NCI-H526 (cell line): ENCODE results near the gene ANXA11.
"Not testable (repeated sequence)": the region's sequence is repeated elsewhere in the genome, so short reads cannot be mapped to it uniquely, and the experiment has no call there.

Experiments used
- DNase-seq, 2 experiments: peaks; one replicate each; lab custom pipeline; 2025; lab: John Stamatoyannopoulos, UW

The ANXA11 gene

DNA sequence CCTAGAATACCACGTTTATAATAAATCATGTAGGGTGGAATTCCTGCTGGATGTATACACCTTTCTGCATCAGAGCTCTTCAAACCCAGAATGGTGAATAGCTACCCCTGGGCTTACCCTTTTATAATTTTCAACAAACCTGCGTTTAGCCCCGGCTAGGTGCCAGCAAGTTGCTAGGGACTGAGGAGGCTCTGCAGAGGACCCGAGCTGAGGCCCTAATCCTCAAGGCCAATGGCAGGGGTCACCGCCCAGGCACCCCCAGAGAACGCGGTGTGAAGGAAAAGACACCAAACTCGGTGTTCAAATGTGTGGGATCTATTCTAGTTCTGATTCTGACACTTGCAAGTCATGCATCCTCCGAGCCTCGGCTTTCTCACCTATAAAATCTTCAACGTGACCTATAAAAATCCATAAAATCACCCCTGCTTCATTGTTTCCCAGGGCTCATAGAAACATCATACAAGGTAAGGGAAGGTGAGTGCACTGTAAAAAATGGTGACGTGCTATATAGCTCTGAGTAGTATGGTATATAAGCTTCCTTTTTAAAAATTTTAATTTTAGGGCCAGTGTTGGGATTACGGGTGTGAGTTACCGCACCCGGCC lies 2.5 kb upstream of the ANXA11 start:
- DNase-seq: no peak

DNA sequence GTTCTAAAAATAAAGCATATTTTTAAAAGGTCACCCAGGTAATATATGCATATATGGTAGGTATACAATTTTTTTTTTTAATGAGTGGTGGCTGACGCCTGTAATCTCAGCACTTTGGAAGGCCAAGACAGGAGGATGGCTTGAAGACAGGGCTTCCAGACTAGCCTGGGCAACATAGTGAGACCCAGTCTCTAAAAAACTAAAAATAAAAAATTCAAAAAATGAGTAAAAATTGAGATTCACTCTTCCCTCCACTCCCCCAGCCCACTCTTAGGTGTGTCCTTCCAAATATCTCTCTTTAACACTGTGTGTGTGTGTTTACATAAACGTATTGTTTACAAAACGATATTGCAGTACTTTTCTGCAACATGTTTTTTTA lies 929 bp upstream of the ANXA11 start:
- DNase-seq: no peak

DNA sequence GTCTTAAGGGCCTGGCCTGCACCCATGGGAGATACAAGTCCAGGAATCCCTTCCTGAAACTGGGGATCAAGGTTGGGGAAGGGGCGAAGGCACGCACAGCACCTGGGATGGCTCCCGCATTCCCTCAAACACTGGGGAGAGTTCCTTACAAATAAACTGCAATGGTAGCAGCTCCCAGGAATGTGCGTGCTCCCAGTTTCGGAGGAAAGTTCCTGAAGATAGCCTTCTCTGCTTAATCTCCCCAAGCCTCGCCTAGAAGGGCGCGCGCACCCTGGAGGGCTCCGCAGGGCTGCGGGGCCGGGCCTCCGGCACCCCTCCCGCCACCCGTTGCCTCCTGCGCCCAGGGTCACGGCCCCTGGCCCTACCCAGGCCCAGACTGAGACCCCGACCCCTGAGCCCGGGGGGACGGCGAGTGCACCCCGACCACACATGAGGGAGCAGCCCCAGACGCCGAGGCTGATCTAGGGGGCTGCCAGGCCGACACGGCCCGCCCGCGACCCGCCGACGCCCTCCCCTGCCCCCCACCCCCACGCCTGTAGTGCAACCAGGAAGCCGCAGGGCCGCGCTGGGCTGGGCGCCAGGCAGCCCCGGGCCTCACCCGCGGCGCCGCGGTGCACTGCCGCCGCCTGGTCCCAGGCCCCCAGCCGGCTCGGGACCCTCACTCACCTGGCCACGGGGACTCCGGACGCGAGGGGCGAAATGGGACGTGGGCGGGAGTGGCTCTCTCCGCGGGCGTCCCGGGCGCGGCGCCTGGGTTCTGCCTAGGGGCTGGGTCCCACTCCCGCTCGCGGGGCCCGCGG lies 460 bp downstream of the ANXA11 start:
- DNase-seq: peak in 1 of 2 experiments; percentile 60

DNA sequence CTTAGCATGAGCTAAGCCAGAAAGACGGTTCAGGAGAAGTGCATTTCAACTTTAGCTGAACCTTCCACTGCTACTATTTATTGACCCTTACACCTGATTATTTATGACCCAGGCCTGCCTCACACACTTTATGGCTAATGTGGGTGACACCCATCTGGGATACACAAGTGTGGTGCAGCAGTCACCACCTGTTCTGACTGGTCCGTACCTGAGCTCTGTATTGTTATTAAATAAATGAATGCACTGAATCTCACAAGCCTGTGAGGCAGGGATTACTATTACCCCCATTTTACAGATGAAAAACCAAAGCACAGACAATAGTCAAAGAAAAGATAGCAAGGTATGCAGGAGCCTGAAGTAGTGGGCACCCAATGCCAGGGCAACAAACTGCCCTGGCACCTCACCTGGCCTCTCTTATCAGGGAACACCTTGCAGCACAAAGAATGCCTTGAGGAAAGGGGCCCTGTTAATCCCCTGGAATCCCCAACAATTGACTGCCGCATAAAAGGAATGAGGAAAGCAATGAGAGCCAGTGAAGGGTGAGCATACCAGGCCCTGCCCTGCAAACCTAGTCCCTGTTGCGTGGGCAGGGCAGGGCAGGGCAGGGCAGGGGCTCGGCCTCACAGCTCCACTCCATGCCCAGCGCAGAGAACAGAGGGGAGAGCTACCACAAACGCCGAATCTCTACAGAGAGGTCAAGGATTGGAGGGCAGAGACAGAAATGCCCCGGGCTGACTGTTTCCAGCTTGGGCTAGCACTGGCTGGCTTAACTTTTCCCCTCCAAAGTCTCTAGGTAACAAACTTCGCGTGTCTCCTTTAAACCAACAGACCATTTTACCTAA lies 1.3 kb downstream of the ANXA11 start:
- DNase-seq: no peak

DNA sequence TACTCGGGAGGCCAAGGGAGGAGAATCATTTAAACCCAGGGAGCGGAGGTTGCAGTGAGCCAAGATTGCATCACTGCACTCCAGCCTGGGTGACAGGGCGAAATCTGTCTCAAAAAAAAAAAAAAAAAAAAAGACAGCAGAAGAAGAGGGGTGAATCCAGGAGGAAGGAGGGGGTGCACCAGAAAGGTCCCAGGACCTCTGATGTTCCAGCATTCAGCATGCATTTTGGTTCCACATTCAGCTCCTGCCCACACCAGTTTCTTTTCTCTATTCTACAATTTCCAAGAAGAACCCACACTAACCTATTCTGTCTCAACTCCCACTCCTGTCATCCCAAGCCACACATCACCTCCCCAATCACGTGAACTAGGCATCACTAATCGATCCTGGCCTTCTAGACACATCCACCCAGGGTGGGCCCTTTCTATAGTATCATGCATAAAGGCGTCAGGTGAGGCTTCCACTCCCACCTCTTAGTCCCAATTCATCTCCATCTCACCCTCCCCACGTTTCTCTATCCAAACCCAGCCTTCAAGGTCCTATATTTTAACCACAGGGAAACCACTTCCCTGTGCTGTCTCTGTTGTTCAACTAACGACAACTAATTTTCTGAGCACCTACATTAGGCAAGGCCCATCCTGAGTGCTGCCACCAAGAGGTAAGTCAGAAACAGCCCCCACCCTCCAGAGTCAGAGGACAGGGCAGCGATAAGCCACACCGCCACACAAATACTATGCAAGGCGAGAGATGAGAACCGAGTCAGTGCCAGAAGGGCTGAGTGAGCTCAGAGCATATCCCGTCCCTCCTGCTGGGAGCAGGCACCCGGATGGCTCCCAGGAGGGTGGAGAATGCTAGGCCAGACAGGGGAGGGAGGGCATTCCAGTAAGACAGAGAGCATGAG lies 2.2 kb downstream of the ANXA11 start:
- peak; percentile 34 to 65 for DNase-seq

DNA sequence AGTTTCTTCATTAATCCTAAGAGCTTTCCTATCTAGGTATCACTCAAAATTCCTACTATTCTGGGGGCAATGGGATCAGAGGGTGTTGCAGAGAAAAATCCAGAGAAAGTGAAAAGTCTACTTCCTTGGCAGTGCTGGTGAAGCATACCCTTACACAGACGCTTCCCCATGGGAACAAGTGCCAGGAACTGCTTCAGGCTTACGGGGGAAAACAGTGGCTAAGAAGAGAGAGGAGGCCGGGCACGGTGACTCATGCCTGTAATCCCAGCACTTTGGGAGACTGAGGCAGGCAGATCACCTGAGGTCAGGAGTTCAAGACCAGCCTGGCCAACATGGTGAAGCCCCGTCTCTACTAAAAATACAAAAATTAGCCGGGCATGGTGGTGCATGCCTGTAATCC lies 2.8 kb downstream of the ANXA11 start:
- not testable (repeated sequence) for DNase-seq

DNA sequence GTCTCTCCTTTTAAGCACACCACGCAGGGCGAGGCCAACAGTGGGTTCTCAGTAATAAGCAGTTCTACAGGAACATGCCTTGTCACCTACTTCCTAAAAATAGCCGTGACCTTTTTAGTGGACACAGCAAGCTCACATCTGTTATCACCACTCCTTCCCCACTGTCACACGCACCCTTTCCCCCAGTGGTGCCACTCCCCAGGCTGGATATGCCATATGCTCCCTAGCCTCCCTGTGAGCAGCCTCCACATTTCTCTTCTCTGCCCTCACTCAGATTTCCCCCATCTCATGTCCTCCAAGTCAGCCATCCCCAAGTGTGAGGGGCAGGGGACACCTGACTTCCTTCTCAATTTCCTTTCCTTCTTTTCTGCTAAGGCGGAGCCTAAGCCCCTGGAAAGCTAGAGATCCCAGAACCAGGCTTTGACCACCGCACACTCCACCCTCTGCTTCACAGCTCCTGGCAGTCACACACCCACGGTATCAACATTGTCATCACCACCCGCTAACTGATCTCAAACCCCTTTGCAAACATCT lies 3.7 kb downstream of the ANXA11 start:
- no peak for DNase-seq

DNA sequence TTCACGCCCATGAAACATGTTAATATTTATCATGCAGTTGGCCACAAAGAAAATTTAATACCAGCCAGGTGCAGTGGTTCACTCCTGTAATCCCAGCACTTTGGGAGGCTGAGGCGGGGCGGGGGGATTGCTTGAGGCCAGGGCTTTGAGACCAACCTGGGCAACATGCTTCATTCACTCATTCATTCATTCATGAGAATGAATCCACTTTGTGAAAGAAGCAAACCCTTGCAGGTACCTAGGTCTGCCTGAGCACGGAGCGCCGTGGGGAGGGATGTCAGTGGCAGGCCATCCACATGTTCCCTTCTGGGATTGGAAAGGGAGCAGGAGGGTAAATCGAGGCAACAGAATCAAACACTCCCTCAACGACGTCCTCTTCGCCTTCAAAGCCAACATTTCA lies 4.7 kb downstream of the ANXA11 start:
- DNase-seq: no peak

DNA sequence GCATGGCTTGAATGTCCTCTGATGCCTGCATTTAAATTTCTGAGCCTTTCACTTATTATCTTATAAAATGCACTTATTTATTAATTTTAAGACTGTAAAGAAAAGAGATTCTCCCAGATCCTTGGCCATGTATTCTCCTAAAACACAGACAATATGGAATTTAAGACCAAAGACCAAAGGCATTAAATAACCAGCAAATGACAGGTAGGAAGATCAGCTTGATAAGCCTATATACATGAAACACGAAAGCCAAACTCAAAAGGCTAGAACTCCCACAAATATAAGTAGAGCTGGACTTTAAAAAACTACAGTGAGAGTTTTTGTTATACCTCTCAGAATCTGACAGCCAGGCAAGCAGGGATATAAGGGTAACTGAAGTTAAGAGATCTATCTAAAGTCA lies 5.1 kb downstream of the ANXA11 start:
- DNase-seq: no peak

DNA sequence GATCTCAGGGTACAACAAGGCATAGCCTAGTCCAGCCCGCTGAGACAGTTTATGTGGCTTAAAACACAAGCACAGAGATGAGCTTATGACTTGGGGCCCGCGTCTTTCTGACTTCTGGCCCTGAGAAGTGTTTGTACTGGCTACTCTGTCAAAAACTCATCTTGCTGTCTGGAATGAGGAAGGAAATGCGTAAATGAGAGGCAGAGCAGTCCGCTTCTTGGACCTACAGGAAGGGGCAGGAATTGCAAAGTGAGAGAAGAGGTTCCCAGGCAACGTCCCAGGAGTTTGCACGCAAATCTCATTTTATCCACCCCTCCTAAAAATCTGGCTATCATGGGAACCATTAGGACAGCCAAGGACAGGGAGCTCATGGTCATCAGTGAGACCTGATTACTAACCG lies 5.5 kb downstream of the ANXA11 start:
- DNase-seq: no peak

DNA sequence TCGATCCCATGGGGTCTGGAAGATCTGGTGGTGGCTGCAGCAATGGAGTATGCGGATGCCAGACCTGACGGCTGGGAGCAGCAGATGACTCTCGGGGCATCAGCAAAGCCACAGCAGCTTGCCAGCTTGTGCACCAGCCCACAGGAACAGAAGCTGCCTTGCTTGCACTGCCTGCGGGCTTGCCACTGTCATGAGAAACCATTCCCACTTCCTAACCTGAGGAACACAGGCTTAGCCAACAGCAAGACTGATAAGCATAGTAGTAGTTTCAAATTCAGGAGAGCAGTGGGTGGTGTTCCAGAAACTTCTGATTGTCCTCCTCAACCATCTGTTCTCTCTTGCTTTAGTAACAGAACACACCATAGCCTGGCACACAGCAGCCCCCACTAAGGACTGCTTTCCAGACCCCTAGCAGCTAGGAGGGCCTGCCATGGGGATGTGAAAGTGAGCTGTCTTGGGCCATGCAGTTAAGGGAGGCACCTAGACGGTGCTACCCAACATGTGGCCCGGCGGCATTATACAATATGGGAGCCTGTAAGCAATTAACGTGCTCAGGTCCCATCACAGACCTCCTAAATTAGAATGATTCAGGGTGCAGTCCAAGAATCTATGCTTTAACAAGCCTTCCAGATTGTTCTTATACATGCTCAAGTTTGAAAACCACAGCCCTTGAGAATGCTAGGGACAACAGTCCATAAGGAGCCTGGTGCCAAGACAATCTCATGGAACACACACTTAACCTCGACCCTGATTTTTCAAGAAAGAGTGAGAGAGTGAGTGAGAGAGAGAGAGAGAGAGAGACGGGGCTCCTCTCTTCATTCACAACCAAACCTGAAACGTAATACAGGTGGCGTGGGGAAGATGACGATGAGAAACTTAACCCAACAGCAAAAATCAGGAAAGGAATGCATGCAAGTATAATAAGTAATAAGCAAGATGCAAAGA lies 7.1 kb downstream of the ANXA11 start:
- DNase-seq: no peak

DNA sequence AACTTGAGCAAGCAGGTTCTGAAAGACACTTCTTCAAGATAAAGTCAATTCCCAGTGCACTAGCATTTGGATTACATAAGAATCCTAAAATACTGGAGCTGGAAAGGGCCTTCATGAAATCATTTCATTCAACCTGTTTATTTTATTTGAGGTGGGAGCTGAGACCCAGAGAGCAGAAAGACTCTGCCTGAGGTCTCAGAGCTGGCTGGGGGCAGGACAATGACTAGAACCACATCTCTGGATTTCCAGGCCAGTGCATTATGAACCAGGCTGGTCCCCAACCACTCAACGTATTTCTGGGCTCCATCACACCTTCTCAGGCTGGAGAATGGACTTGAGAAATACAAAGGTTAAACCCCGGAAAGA lies 8.4 kb downstream of the ANXA11 start:
- peak in 1 of 2 experiments; percentile 31 for DNase-seq

DNA sequence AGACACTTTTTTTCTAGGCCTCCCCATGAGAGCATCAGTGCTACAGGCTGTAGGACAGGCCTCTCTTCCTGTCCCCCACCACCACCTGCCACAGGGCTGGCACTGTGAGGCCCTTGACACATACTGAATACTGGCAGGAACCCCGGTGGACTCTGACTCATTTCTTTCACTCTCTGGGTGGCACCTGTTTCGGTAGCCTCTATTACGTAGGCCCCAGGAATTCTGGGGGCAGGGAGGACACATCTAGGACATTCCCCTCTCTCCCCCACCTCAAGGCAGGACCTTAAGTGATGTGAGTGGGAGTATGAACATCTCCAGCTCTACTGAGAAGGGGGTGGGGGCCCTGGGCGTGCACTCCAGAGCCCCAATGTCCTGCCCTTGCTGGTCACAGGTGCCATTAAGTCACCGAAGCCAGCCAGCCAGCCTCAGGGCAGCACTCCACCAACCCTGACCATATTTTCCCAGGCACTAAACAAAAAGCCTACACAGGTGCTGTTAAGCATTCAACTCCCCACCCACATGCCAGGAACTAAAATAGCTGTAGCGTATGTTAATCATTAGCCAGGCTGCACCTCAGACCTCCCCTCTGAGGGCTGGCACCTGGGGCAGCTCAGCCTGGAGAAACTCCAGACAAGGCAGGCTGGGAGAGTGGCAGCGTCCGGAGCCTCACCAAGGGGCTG lies 8.9 kb downstream of the ANXA11 start:
- DNase-seq: peak; percentile 77 to 84

DNA sequence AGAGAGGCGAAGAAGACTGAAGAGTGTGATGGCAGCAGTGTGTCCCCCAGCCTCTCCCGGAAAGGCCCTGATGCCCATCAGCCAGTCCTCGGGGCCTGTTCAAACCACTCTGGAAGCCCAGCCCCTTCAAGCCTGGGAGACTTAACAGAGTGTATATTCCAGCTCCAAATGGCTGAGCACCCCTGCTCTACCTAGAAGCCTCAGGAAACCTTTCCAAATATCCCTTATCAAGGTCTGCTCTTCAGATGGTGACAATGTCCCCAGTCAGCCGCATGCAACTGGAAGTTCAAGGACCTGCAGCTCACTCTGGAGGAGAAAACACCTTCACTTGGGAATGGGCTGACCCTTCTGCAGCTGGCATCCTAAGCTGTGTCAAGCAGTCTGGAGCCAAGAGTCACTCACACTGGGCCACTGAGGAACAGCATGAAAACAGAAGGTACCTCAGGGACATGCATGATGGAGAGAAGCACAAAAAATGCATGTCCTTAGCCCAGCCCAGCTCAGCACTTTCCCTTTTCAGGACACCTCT lies 10.2 kb downstream of the ANXA11 start:
- DNase-seq: no peak

DNA sequence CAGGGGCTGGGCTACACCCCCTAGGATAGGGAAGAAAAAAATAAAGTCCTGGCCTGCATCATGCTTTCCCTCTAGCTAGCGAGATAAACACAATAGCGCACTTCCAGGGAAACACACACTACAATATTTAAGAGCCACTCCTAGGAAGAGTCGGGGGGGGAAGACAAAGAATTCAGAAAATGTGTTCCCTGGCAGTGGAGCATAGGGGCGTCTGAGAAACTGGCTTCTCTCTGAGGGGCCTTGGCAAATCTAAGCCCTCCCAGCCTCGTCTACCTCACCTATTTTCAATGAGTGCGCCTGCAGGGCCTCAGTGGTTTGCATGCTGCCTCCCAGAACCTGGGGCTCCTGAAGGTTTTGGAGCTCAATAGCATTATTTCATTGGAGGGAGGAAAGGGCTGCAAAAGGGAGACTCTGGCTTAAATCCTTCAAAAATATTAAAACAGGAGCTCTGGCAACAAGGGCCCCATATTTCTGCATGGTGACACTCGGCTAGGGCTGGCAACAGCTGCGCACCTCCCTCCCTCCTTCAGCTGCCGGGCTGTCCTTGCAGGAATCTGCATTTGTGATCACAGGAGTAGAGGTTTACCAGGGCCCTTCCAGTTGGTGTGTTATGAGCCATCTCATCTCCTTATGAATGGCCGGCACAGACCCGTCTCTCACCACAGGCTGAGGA lies 10.8 kb downstream of the ANXA11 start:
- DNase-seq: no peak

DNA sequence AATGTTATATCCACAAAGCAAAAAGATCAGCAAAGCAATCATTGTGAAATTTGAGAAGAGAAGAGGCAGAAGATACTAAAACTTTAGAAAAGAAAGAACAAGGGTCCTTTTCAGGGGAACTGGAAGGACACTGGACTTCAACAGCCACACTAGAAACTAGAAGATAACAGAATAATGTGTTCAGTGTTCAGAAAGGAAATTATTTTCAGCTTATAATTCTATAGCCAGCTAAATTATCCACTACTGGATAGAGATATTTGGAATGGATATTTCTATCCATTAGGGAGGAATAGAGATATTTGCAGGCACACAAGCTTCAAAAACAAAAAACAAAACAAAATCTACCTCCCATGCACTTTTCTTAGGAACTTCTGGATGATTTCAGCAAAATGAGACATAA lies 12.8 kb downstream of the ANXA11 start:
- DNase-seq: no peak

DNA sequence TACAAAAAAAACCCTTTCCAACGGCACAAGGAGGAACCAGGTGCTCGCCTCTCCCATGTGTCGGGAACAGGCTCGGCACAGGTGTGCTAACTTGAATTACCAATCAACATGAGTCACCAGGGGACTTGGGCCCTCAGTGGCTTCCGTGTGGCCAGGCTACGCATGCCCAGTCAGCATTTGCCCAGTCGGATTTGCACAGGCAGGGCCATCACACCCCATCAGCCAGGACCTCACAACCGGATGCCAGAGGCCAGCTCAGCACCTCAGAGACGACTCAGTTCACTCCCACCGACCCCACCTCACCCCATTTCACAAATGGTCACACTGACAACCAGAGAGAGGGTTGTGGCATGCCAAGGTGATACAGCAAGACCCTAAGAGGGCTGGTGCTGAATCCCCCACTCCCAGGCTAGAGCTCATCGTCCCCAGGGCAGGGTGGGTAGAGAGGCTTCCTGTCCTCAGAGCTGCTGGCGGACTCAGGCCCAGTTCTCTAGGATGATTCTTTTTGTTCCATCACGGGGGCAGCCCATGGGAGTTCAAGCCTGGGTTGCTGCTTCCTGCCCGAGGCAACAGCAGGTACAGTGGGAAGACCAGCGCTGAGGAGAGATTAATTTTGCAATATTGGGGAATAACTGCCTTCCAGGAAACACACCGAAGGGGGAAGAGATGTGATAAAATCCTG lies 13.6 kb downstream of the ANXA11 start:
- no peak for DNase-seq

DNA sequence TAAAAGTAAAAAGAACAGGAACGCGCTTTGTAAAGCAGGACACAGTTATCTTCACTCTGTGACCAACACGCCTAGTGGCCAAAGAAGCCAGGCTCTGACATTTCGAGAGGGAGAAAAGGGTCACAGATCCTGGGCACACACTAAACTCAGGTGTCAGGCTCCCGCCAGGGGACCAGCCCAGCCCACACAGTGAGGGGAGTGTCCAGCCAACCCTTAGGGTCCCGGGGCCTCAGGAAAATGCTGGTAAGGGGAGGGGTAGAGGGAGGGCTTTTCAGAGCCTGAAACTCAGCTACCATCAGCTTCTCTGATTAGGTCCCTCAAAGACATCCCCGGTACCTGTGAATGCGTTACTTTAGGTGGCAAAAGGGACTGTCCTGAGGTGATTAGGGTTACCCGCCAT lies 16.6 kb downstream of the ANXA11 start:
- DNase-seq: no peak
